HepG2 (cell line): ENCODE data around the gene ERBB3. TPM values are rescaled to one million over a fixed set of nuclear protein-coding genes. Genes with fewer than 3 reads are reported as not detected.

Experiments
- ATAC-seq: fragments of 200-7000 bp; cut with Tn5 transposase; 3 replicates; pipeline ENCODE4 v1.9.1; 2020; ENCODE audit warnings: mild to moderate bottlenecking, moderate library complexity
- BruUV-seq: library from RNA; stranded (reverse); fragments of 400-500 nt; replicated peaks from 2 replicates; lab custom pipeline; 2021; lab: Mats Ljungman, UMichigan
- CTCF ChIA-PET: fragments of 300-600 bp; formaldehyde crosslinking; extraction: SDS; loops from one replicate; lab custom pipeline; 2021; ENCODE audit warnings: low total read pairs, inconsistent platforms, low intra/inter-chr PET ratio; lab: Yijun Ruan, JAX
- POLR2A ChIA-PET: fragments of 350-600 bp; sonication (Branson Sonifier 250); formaldehyde crosslinking; loops from one replicate; lab custom pipeline; 2020; ENCODE audit warnings: antibody characterized with exemption, inconsistent platforms; lab: Yijun Ruan, JAX
- DNase-seq: peaks from one replicate; pipeline ENCODE4 v3.0.0-alpha.2; 2015; ENCODE audit warnings: low spot score
- FAIRE-seq: peaks from 3 replicates; lab custom pipeline; 2011; peaks lifted over from hg19 to GRCh38; lab: Jason Lieb, UNC
- H2AFZ ChIP-seq: one replicate; pipeline ENCODE4 v1.6.1; 2011; ENCODE audit warnings: low read length, inconsistent platforms
- H3K27ac ChIP-seq: fragments of 300-600 bp; 3 replicates; pipeline ENCODE4 v1.8.0; 2011; ENCODE audit warnings: mixed run types, mild to moderate bottlenecking, mixed read lengths, low read length, inconsistent platforms; ENCODE audit not compliant: insufficient read depth; ENCODE audit errors: extremely low read length
- H3K27me3 ChIP-seq, 2 experiments: fragments of 200-600 bp in 1 of 2; 2 replicates in 1 of 2; 3 replicates in 1 of 2; pipeline versions ENCODE4 v1.6.0 to v1.8.0; 2011; ENCODE audit warnings: low read length in 2 of 2, mild to moderate bottlenecking in 2 of 2, moderate library complexity in 2 of 2, inconsistent platforms in 1 of 2; ENCODE audit not compliant: insufficient read depth in 2 of 2, control insufficient read depth in 1 of 2
- H3K36me3 ChIP-seq, 2 experiments: fragments of 200-600 bp in 1 of 2; replicated peaks in 1 of 2; 2 replicates in 1 of 2; 3 replicates in 1 of 2; pipeline versions ENCODE4 v1.5.1 to v1.8.0; 2011; ENCODE audit warnings: low read length in 2 of 2, inconsistent platforms in 1 of 2; ENCODE audit not compliant: insufficient read depth in 2 of 2, control insufficient read depth in 1 of 2
- H3K4me1 ChIP-seq: 2 replicates; pipeline ENCODE4 v1.5.1; 2012; ENCODE audit warnings: low read length, inconsistent platforms; ENCODE audit not compliant: insufficient read depth
- H3K4me2 ChIP-seq: 2 replicates; pipeline ENCODE4 v1.6.0; 2011; ENCODE audit warnings: low read depth, low read length, inconsistent platforms
- H3K4me3 ChIP-seq, 3 experiments: fragments of 200-600 bp in 1 of 3; sonication (generic), shearing (Covaris generic) in 1 of 3; replicated peaks in 1 of 3; 2 replicates each; pipeline ENCODE4 v1.5.1; 2011 to 2016; ENCODE audit warnings: low read length in 3 of 3, inconsistent platforms in 2 of 3, low read depth in 2 of 3, mild to moderate bottlenecking in 2 of 3, control low read depth in 1 of 3, mixed read lengths in 1 of 3; ENCODE audit not compliant: insufficient read depth in 1 of 3
- H3K79me2 ChIP-seq: one replicate; pipeline ENCODE4 v1.6.1; 2011; ENCODE audit warnings: low read length, inconsistent platforms; ENCODE audit not compliant: insufficient read depth
- H3K9ac ChIP-seq: 2 replicates; pipeline ENCODE4 v1.6.0; 2011; ENCODE audit warnings: mild to moderate bottlenecking, low read depth, low read length, inconsistent platforms; ENCODE audit not compliant: insufficient read depth
- H3K9me3 ChIP-seq: 2 replicates; pipeline ENCODE4 v1.5.1; 2012; ENCODE audit warnings: mild to moderate bottlenecking, low read length
- H4K20me1 ChIP-seq: 2 replicates; pipeline ENCODE4 v1.6.0; 2011; ENCODE audit warnings: inconsistent platforms, mild to moderate bottlenecking, low read length, moderate library complexity; ENCODE audit not compliant: insufficient read depth
- AGO1 ChIP-seq: fragments of 200-400 bp; formaldehyde crosslinking; IDR thresholded peaks from 2 replicates; pipeline ENCODE4 v1.6.1; 2017; ENCODE audit warnings: mild to moderate bottlenecking, low read depth, low read length, moderate library complexity; ENCODE audit not compliant: poor library complexity, severe bottlenecking
- CREB1 ChIP-seq, 2 experiments: fragments of 450-650 bp in 1 of 2; IDR thresholded peaks; 2 replicates each; pipeline ENCODE4 v1.6.1; 2016 to 2017; ENCODE audit warnings: control low read depth in 1 of 2, mild to moderate bottlenecking in 1 of 2, missing compliant biosample characterization in 1 of 2, missing genetic modification characterization in 1 of 2
- HMG20A ChIP-seq: IDR thresholded peaks from 2 replicates; pipeline ENCODE4 v1.6.1; 2016; ENCODE audit warnings: borderline replicate concordance
- HNF4G ChIP-seq, 2 experiments: sonication (generic) in 1 of 2; formaldehyde crosslinking in 1 of 2; IDR thresholded peaks; 2 replicates each; pipeline versions ENCODE4 v1.4.0 to v1.6.1; 2011 to 2020; ENCODE audit warnings: borderline replicate concordance in 2 of 2, low read depth in 2 of 2, mild to moderate bottlenecking in 2 of 2, low read length in 1 of 2, missing genetic modification reagents in 1 of 2, moderate library complexity in 1 of 2
- KLF15 ChIP-seq: sonication (generic); formaldehyde crosslinking; IDR thresholded peaks from 2 replicates; pipeline ENCODE4 v1.8.1; 2023; ENCODE audit warnings: borderline replicate concordance, mild to moderate bottlenecking, inconsistent platforms, missing genetic modification reagents, mixed read lengths
- SALL2 ChIP-seq: sonication (generic); formaldehyde crosslinking; IDR thresholded peaks from 2 replicates; pipeline ENCODE4 v1.8.1; 2023; ENCODE audit warnings: mild to moderate bottlenecking, missing genetic modification reagents, inconsistent platforms
- SCMH1 ChIP-seq: sonication (generic); formaldehyde crosslinking; IDR thresholded peaks from 2 replicates; pipeline ENCODE4 v1.9.0; 2021; ENCODE audit warnings: missing genetic modification reagents, mild to moderate bottlenecking, borderline replicate concordance
- SIN3B ChIP-seq: fragments of 150-350 bp; IDR thresholded peaks from 2 replicates; pipeline ENCODE4 v1.6.1; 2014; ENCODE audit warnings: low read length
- TMF1 ChIP-seq: sonication (generic); formaldehyde crosslinking; IDR thresholded peaks from 2 replicates; pipeline ENCODE4 v1.8.1; 2022; ENCODE audit warnings: low read depth, missing genetic modification reagents
- ZBTB8A ChIP-seq: sonication (generic); formaldehyde crosslinking; IDR thresholded peaks from 2 replicates; pipeline ENCODE4 v1.4.0; 2020; ENCODE audit warnings: mild to moderate bottlenecking, low read depth, missing genetic modification reagents, borderline replicate concordance
- ZNF44 ChIP-seq: sonication (generic); formaldehyde crosslinking; IDR thresholded peaks from 2 replicates; pipeline ENCODE4 v1.5.1; 2020; ENCODE audit warnings: mild to moderate bottlenecking, missing genetic modification reagents
- ZNF768 ChIP-seq: sonication (generic); formaldehyde crosslinking; IDR thresholded peaks from 2 replicates; pipeline ENCODE4 v1.4.0; 2020; ENCODE audit warnings: missing genetic modification reagents
- WGBS: methylation state at CpG from one replicate; pipeline ENCODE4 v1.1.6; 2017; ENCODE audit warnings: low lambda C conversion rate; 5-methylcytosine and 5-hydroxymethylcytosine counted together
- in situ Hi-C: cut with HindIII; loops from 2 replicates; pipeline ENCODE4 v1.10.0; 2017; ENCODE audit warnings: low pct_unique_long_range_greater_than_20kb; ENCODE audit not compliant: extremely low pct_ligation_motif_present
- intact Hi-C: fragments of 100-400 bp; cut with micrococcal nuclease; formaldehyde crosslinking; loops from one replicate; pipeline ENCODE4 v1.10.0; 2022; ENCODE audit not compliant: unreplicated experiment
- polyA plus RNA-seq, 8 experiments: library from polyadenylated mRNA; depleted of rRNA in 3 of 8; stranded (reverse) in 7 of 8; unstranded in 1 of 8; fragments of >200 nt; fragmentation: Illumina TruSeq in 4 of 8; extraction: Trizol in 4 of 8; gene quantifications; 2 replicates each; pipeline versions ENCODE4 v1.2.1 to v1.2.3, GENCODE V29; 2011 to 2016; ENCODE audit warnings: low read depth in 4 of 8, missing spikeins in 1 of 8, mixed read lengths in 1 of 8; ENCODE audit not compliant: insufficient read depth in 1 of 8
- total RNA-seq, 5 experiments: library from RNA; depleted of rRNA; stranded (reverse); fragments of >200 nt; fragmentation: Illumina TruSeq; extraction: Trizol; gene quantifications; 2 replicates each; pipeline ENCODE4 v1.2.3, GENCODE V29; 2016; ENCODE audit warnings: low read depth in 1 of 5
- TF ChIP-seq, protein P1 (sequence below): sonication (generic); formaldehyde crosslinking; IDR thresholded peaks from 2 replicates; pipeline ENCODE4 v1.4.0; 2020; ENCODE audit warnings: missing genetic modification reagents, borderline replicate concordance
- TF ChIP-seq, protein P2 (sequence below): conservative IDR thresholded peaks from 2 replicates; pipeline ENCODE4 v1.6.1; 2018; ENCODE audit warnings: missing genetic modification reagents
- TF ChIP-seq, protein P3 (sequence below): sonication (generic); formaldehyde crosslinking; IDR thresholded peaks from 2 replicates; pipeline ENCODE4 v1.8.1; 2022; ENCODE audit warnings: mild to moderate bottlenecking, missing genetic modification reagents

ERBB3 gene
- total and polyA plus RNA-seq, 2 of the 13 experiments (the other 11 are each of a cell fraction or from before 2014, with no cell fraction given), result 93.6 to 358 TPM

DNA sequence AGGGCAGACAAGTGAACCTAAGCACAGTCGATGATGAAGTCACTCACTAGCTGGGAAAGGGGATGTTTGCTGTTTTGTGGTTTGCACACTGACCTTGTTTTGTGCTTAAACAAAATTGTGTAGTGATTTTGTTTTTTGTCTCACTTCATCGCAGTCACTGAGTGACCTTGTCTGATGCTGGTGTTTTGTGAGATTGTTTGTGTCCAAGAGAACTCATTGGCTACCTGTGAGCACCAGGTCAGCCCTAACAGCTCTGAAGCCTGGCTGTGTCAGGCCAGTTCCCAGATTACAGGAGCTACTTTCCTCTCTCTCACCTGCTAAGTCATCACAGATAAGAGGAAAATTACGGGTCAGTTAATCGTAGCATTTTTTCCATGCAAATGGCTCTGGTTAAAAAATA, 44.2 kb downstream of the ERBB3 start:
- H3K9ac ChIP-seq, result no peak overlapping the region
- peaks cover 14% of the 10 kb centered on the region for H3K79me2 ChIP-seq
- H3K4me2 ChIP-seq, result no peak overlapping the region
- in situ Hi-C loops (loop anchor here (5.0 kb wide), 1 partner anchor 33 kb away; the partner anchor contains the start of gene MYL6), intact Hi-C loops (no loop called here)
- H4K20me1 ChIP-seq, result no peaks in the 10 kb centered on the region
- peak overlapping the region; percentile 43 for H3K27ac ChIP-seq
- no peaks in the 10 kb centered on the region for H3K27me3 ChIP-seq
- H3K4me3 ChIP-seq, result no peak overlapping the region
- H3K9me3 ChIP-seq, result no peaks in the 10 kb centered on the region
- FAIRE-seq, result no peak
- CTCF ChIA-PET, result no interaction called here
- BruUV-seq, result no TSS peak
- H2AFZ ChIP-seq, result no peak overlapping the region
- POLR2A ChIA-PET, result interaction anchor here (1.2 to 1.5 kb wide), 3 partner anchors 34 to 66 kb away, joined by 4 to 8 read pairs (median 6); partner anchors contain the start of genes MYL6 and SMARCC2
- 0 out of 5 replicates have a peak, but pooled peaks cover 0 to 4% of the 10 kb centered on the region in 2 experiments for H3K36me3 ChIP-seq
- no peak for ATAC-seq
- peaks cover 84% of the 10 kb centered on the region for H3K4me1 ChIP-seq
- peak; percentile 43 for DNase-seq
- WGBS, result 49% methylated on average over 4 of the region's 4 CpGs
- TF ChIP-seq, protein P1, sequence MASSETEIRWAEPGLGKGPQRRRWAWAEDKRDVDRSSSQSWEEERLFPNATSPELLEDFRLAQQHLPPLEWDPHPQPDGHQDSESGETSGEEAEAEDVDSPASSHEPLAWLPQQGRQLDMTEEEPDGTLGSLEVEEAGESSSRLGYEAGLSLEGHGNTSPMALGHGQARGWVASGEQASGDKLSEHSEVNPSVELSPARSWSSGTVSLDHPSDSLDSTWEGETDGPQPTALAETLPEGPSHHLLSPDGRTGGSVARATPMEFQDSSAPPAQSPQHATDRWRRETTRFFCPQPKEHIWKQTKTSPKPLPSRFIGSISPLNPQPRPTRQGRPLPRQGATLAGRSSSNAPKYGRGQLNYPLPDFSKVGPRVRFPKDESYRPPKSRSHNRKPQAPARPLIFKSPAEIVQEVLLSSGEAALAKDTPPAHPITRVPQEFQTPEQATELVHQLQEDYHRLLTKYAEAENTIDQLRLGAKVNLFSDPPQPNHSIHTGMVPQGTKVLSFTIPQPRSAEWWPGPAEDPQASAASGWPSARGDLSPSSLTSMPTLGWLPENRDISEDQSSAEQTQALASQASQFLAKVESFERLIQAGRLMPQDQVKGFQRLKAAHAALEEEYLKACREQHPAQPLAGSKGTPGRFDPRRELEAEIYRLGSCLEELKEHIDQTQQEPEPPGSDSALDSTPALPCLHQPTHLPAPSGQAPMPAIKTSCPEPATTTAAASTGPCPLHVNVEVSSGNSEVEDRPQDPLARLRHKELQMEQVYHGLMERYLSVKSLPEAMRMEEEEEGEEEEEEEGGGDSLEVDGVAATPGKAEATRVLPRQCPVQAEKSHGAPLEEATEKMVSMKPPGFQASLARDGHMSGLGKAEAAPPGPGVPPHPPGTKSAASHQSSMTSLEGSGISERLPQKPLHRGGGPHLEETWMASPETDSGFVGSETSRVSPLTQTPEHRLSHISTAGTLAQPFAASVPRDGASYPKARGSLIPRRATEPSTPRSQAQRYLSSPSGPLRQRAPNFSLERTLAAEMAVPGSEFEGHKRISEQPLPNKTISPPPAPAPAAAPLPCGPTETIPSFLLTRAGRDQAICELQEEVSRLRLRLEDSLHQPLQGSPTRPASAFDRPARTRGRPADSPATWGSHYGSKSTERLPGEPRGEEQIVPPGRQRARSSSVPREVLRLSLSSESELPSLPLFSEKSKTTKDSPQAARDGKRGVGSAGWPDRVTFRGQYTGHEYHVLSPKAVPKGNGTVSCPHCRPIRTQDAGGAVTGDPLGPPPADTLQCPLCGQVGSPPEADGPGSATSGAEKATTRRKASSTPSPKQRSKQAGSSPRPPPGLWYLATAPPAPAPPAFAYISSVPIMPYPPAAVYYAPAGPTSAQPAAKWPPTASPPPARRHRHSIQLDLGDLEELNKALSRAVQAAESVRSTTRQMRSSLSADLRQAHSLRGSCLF (CRISPR knock-in tag), result no peak
- TF ChIP-seq ZBTB8A (CRISPR knock-in tag) (no peak), CREB1 (IDR thresholded peaks at IDR 0.05) (no peak), CREB1 (CRISPR knock-in tag; IDR thresholded peaks at IDR 0.05) (no peak), HNF4G (IDR thresholded peaks at IDR 0.05; ENCODE audit: borderline replicate concordance, low read depth, low read length) (no peak), HNF4G (CRISPR knock-in tag; IDR thresholded peaks at IDR 0.05; ENCODE audit: borderline replicate concordance, low read depth) (no peak), ZNF768 (CRISPR knock-in tag) (no peak), SALL2 (CRISPR knock-in tag) (no peak), ZNF44 (CRISPR knock-in tag) (no peak), KLF15 (no peak), SCMH1 (no peak), TMF1 (no peak), HMG20A (CRISPR knock-in tag) (peak; percentile 29; the same call in 1 of the 2 replicates), SIN3B (no peak), AGO1 (no peak)
- TF ChIP-seq, protein P2, sequence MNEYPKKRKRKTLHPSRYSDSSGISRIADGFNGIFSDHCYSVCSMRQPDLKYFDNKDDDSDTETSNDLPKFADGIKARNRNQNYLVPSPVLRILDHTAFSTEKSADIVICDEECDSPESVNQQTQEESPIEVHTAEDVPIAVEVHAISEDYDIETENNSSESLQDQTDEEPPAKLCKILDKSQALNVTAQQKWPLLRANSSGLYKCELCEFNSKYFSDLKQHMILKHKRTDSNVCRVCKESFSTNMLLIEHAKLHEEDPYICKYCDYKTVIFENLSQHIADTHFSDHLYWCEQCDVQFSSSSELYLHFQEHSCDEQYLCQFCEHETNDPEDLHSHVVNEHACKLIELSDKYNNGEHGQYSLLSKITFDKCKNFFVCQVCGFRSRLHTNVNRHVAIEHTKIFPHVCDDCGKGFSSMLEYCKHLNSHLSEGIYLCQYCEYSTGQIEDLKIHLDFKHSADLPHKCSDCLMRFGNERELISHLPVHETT (CRISPR knock-in tag), result no peak
- TF ChIP-seq, protein P3, sequence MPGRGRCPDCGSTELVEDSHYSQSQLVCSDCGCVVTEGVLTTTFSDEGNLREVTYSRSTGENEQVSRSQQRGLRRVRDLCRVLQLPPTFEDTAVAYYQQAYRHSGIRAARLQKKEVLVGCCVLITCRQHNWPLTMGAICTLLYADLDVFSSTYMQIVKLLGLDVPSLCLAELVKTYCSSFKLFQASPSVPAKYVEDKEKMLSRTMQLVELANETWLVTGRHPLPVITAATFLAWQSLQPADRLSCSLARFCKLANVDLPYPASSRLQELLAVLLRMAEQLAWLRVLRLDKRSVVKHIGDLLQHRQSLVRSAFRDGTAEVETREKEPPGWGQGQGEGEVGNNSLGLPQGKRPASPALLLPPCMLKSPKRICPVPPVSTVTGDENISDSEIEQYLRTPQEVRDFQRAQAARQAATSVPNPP (CRISPR knock-in tag), result no peak
